Subcutaneous adipose tissue (tissue), 4 donors: Measurements from ENCODE around the gene KLK13. TPM values are rescaled to one million over a fixed set of nuclear protein-coding genes. Genes with fewer than 3 reads are reported as not detected.

Experiments
- total RNA-seq, 4 donors: library from RNA; depleted of rRNA; stranded (reverse); fragments of >200 nt; gene quantifications; one replicate each; pipeline ENCODE4 v1.1.0, GENCODE V29; 2016
- TF ChIP-seq, protein P1 (sequence below): fragments of 450-650 bp; IDR thresholded peaks from one replicate; pipeline ENCODE4 v1.5.1; 2016; ENCODE audit warnings: low read depth, mild to moderate bottlenecking, control low read depth, antibody characterized with exemption, moderate library complexity

Gene KLK13
- total RNA-seq, 4 donors from 2014 or later, result not detected

DNA sequence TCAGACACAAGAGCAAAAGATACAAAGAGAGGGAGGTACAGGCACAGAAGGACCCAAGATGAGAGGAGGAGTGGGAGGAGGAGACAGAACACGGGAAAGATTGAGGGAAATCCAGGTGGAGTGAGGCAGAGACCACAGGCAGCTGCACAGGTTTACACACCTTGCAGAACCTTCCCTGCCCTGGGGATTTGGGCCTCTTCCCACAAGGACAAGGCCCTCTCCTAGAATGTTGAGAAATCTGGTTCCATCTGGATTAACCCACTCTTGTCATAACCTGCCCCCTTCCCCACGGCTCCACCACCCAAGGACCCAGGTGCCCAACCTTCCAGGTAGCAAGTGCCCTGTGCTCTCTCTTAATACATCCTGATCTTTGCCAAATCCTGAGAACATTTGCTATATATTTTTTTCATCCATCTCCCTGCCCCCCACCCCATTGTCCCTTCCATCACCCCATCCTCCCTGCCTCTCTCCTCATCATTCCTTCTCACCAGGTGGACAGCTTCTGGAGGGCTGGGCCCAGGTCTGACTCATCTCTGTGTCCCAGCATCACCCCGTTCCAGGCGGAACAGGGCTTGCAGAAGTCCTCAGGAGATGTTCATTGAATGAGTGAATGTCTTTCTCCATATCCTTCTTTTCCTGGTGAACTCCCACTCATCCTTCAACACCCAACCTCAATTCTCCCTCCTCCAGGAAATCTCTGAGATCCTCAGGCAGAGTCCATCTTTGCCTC, 54.7 kb downstream of the KLK13 start:
- TF ChIP-seq, protein P1, sequence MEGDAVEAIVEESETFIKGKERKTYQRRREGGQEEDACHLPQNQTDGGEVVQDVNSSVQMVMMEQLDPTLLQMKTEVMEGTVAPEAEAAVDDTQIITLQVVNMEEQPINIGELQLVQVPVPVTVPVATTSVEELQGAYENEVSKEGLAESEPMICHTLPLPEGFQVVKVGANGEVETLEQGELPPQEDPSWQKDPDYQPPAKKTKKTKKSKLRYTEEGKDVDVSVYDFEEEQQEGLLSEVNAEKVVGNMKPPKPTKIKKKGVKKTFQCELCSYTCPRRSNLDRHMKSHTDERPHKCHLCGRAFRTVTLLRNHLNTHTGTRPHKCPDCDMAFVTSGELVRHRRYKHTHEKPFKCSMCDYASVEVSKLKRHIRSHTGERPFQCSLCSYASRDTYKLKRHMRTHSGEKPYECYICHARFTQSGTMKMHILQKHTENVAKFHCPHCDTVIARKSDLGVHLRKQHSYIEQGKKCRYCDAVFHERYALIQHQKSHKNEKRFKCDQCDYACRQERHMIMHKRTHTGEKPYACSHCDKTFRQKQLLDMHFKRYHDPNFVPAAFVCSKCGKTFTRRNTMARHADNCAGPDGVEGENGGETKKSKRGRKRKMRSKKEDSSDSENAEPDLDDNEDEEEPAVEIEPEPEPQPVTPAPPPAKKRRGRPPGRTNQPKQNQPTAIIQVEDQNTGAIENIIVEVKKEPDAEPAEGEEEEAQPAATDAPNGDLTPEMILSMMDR, result no peak

DNA sequence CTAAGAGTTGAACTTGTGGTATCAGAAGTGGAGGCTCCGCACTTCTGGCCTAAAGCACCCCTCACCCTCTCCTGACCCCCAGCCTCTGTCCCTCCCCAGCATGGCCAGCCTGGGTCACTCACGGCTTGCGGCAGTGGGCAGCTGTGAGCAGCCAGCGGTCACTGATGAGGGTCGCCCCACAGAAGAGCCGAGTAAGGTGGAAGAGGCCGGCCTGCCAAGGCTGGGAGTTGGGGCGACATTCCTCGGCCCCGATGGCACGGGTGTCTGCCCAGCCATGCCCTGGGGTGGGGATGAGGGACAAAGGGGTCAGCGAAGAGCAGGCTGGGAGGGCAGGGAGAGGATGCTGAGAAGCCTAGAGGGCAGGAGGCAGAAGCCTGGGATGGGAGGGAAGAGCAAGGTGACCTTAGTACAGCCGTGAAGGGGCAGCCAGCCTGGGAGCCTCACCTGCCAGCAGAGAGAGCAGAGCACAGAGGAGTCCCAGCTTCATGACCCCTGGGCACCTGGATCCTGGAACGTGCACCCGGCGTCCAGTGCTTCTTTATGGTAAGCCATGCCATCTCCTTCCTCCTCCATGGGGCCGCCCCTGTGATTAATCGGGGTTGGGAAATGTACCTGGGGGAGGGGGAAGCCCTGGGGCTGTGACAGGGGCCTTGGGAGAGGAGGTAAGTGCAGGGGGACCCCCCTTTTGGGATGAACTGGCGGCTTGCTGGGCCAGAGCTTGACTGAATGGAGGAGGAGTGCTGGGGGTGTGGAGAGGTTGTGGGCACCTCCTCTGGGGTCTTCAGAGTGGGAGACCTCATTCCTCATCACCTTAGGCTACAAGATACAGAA, 55.6 kb downstream of the KLK13 start:
- TF ChIP-seq, protein P1, result no peak

DNA sequence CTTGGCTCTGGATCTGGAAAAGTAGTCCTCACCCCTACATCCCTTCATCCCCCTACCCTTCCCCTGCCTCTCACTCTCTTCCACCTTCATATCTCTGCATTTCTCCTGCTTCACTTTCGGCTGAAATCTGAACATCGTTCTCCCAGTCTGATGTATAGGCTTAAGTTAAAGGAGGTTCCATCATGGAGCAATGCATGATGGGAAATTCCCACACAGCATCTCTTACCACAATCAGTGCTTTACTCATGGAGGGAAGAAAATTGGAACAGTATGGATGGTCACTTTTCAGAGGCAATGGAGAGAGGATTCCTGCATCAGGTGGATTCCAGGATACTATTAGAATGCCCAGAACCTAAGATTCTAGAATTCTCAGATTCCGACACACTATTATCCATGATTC, 57.4 kb downstream of the KLK13 start:
- TF ChIP-seq, protein P1, result no peak

- TF ChIP-seq, protein P1, result no peak
Observed at GRCh38 chr19:51006406-51006805, 58.5 kb downstream of the KLK13 start.

Other genes with a start within 250 kb of the KLK13 start
- under 1 TPM in 1 of 4 donors, not detected in 3; 0.68 TPM for gene KLK1, start 241.3 kb downstream of the KLK13 start, total RNA-seq
- not detected for gene KLK15, start 231.5 kb downstream of the KLK13 start, total RNA-seq
- not detected for gene KLK3, start 210.2 kb downstream of the KLK13 start, total RNA-seq
- under 1 TPM in 1 of 4 donors, not detected in 3; 0.44 TPM for gene KLK2, start 191.7 kb downstream of the KLK13 start, total RNA-seq
- gene KLK4, start 153.7 kb downstream of the KLK13 start, total RNA-seq, result not detected
- gene KLK5, start 112.1 kb downstream of the KLK13 start, total RNA-seq, result not detected
- gene KLK6, start 95.5 kb downstream of the KLK13 start, total RNA-seq, result not detected
- 1 to 10 TPM in 1 of 4 donors, not detected in 3; 1.5 TPM for gene KLK7, start 81.2 kb downstream of the KLK13 start, total RNA-seq
- gene KLK8, start 63.5 kb downstream of the KLK13 start, total RNA-seq, result not detected
- 1 to 10 TPM in 1 of 4 donors, not detected in 3; 1.0 TPM for gene KLK10, start 45.4 kb downstream of the KLK13 start, total RNA-seq
- not detected for gene KLK11, start 38.5 kb downstream of the KLK13 start, total RNA-seq
- not detected for gene KLK12, start 30.1 kb downstream of the KLK13 start, total RNA-seq
- gene KLK14, start 17.8 kb upstream of the KLK13 start, total RNA-seq, result not detected
- 1 to 10 TPM; 2.8 to 8.5 (median 4.6) TPM for gene CTU1, start 43.3 kb upstream of the KLK13 start, total RNA-seq
- 10 to 100 TPM in 2 of 4 donors, 1 to 10 TPM in 2; 5.5 to 34.7 (median 11.3) TPM for gene SIGLEC9, start 59.8 kb upstream of the KLK13 start, total RNA-seq
- gene SIGLEC7, start 77.2 kb upstream of the KLK13 start, total RNA-seq, result 10 to 100 TPM in 1 of 4 donors, 1 to 10 TPM in 2, under 1 TPM in 1; 0.57 to 13.4 (median 4.2) TPM
- gene CD33, start 160.0 kb upstream of the KLK13 start, total RNA-seq, result 10 to 100 TPM in 3 of 4 donors, 1 to 10 TPM in 1; 4.7 to 32.1 (median 13.0) TPM
- gene SIGLECL1, start 186.0 kb upstream of the KLK13 start, total RNA-seq, result not detected
- gene IGLON5, start 246.6 kb upstream of the KLK13 start, total RNA-seq, result under 1 TPM in 3 of 4 donors, not detected in 1; 0.17 to 0.82 (median 0.22) TPM